Measurements from ENCODE around the gene KPNA1. TPM values are rescaled to one million over a fixed set of nuclear protein-coding genes. Genes with fewer than 3 reads are reported as not detected.

KPNA1 gene
- 22.4 TPM for total RNA-seq

DNA sequence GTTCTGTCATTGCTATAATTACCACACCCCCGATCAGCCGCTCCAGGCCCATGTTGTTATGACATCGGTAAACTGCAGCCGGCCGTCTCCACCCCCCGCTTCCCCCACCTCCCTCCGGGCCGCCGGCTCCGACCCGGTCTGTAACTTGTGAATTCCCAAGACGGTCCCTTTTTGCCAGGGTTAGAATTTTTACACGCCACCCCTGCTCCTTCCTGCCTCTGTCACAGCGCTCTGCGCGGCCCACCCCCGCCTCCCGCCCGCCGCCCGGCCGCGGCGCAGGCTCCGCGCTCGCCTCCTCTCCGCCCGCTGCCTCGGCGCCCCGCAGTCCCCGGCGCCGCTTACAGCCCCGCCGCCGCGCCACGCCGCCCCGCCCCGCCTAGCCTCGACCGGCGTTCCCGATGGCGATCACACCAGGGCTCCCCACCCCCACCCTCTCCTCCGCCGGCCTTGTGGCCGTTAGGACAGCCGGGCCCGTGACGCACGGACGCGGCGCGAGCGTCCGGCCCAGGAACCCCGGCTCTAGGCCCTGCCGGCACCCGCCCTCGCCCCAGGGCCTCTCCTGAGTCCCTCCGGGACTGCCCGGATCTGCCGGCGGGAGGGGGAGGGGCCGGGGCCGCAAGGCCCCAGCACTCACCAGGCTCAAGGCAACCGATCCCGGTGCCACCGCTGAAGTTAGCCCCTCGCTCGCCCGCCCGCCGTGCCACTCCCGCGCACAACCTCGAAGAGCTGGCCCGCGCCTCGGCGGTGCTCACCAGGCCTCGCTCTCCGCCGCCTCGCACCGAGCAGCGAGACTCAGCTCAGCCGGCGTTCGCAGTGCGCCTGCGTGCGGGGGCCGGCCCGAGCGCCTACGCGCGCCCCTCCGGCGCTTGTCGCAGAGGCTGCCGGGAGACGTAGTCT is at the start of gene KPNA1:
KPNA1 (minus strand) TSS at position 817 of the 897 bp plus-strand sequence. CDS start 18,374 bp downstream, outside the sequence.
- Histone ChIP-seq H3K27me3 (ENCODE audit: control insufficient read depth in 3 of 3, insufficient read depth in 3 of 3, low read length in 3 of 3) (no peaks in the 10 kb centered on the region), H3K9ac (ENCODE audit: low read depth in 1 of 3, low read length in 3 of 3) (peak within 1 kb of the TSS; percentile 92 to 99 (median 97)), H3K36me3 (ENCODE audit: control insufficient read depth in 3 of 3, insufficient read depth in 3 of 3, low read length in 3 of 3) (no peaks in the 10 kb centered on the region), H3K4me1 (ENCODE audit: control insufficient read depth in 3 of 3, insufficient read depth in 3 of 3, low read length in 3 of 3) (peaks cover 18 to 23% (median 23%) of the 10 kb centered on the region in 3 donors), H3K9me3 (ENCODE audit: control insufficient read depth in 3 of 3, low read length in 3 of 3) (no peaks in the 10 kb centered on the region), H3K4me3 (ENCODE audit: low read length in 3 of 3) (peak within 1 kb of the TSS; percentile 79 to 87 (median 86)), H3K27ac (ENCODE audit: low read depth, low read length) (peak within 1 kb of the TSS; percentile 100)

DNA sequence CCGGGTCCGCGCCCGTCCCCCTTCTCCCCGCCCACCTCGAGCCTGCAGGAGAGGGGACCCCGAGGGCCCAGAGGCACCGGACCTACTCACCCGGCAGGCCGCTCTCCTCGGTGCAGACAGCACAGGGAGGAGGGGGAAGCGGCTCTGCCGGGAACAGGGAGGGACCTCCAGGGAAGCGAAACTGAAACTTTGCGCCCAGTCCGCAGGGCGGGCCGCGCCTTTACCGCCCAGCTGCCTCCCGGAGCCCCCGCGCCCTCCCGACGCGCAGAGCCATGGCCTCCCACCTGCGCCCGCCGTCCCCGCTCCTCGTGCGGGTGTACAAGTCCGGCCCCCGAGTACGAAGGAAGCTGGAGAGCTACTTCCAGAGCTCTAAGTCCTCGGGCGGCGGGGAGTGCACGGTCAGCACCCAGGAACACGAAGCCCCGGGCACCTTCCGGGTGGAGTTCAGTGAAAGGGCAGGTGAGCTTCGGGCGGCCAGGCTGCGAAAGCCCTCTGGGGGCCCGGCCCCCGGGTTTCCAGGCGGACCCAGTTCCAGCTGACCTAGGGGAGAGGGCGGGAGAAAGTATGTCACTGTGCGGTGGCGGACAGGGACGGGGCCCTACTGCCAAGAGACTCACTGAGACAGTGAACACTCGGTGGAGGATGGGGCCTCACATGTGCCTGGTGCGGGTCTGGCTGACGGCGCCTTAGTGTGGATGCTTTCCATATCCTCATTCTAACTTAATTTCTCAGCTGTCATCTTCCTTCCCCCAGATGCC is 49.6 kb upstream of the KPNA1 start, which contains the start of the genes DTX3L and PARP9:
DTX3L (plus strand) TSS at position 184 of the 758 bp plus-strand sequence; CDS start at position 273, 89 bp downstream.
PARP9 (minus strand) TSS at position 146 of the 758 bp plus-strand sequence. CDS start 4,680 bp downstream, outside the sequence.
- no peaks in the 10 kb centered on the region for H3K27me3 ChIP-seq (ENCODE audit: control insufficient read depth in 3 of 3, insufficient read depth in 3 of 3, low read length in 3 of 3)
- peak within 1 kb of the TSS; percentile 97 for H3K27ac ChIP-seq (ENCODE audit: low read depth, low read length)
- H3K9ac ChIP-seq (ENCODE audit: low read depth in 1 of 3, low read length in 3 of 3) = peak within 1 kb of the TSS; percentile 90 to 96 (median 91)
- peak within 1 kb of the TSS; percentile 85 to 91 (median 89) for H3K4me3 ChIP-seq (ENCODE audit: low read length in 3 of 3)
- H3K4me1 ChIP-seq (ENCODE audit: control insufficient read depth in 3 of 3, insufficient read depth in 3 of 3, low read length in 3 of 3) = peaks cover 11 to 23% (median 17%) of the 10 kb centered on the region in 3 donors
- H3K9me3 ChIP-seq (ENCODE audit: control insufficient read depth in 3 of 3, low read length in 3 of 3) = no peaks in the 10 kb centered on the region
- H3K36me3 ChIP-seq (ENCODE audit: control insufficient read depth in 3 of 3, insufficient read depth in 3 of 3, low read length in 3 of 3) = peaks cover 3 to 40% (median 27%) of the 10 kb centered on the region in 3 donors

DNA sequence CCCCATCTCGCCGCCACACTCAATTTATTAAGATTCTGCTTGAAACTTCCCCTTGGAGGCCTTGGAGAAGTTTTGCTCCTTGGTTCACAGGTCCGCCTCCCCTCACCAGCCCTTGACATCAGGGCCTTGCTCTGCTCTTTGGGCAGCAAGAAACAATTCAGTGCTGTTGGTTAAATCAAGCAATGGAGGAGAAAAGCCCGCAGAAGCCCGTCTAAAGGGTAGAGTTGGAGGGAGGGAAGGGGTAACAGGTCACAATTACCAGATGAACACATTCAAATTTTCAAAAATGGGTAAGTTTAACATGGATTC is 48.9 kb upstream of the KPNA1 start:
- Histone ChIP-seq H3K27ac (ENCODE audit: low read depth, low read length) (peak overlapping the region; percentile 97), H3K9ac (ENCODE audit: low read depth in 1 of 3, low read length in 3 of 3) (peak overlapping the region; percentile 90 to 96 (median 91)), H3K9me3 (ENCODE audit: control insufficient read depth in 3 of 3, low read length in 3 of 3) (no peaks in the 10 kb centered on the region), H3K4me3 (ENCODE audit: low read length in 3 of 3) (peak overlapping the region; percentile 85 to 91 (median 89)), H3K36me3 (ENCODE audit: control insufficient read depth in 3 of 3, insufficient read depth in 3 of 3, low read length in 3 of 3) (peaks cover 3 to 40% (median 27%) of the 10 kb centered on the region in 3 donors), H3K4me1 (ENCODE audit: control insufficient read depth in 3 of 3, insufficient read depth in 3 of 3, low read length in 3 of 3) (peaks cover 11 to 23% (median 17%) of the 10 kb centered on the region in 3 donors), H3K27me3 (ENCODE audit: control insufficient read depth in 3 of 3, insufficient read depth in 3 of 3, low read length in 3 of 3) (no peaks in the 10 kb centered on the region)

DNA sequence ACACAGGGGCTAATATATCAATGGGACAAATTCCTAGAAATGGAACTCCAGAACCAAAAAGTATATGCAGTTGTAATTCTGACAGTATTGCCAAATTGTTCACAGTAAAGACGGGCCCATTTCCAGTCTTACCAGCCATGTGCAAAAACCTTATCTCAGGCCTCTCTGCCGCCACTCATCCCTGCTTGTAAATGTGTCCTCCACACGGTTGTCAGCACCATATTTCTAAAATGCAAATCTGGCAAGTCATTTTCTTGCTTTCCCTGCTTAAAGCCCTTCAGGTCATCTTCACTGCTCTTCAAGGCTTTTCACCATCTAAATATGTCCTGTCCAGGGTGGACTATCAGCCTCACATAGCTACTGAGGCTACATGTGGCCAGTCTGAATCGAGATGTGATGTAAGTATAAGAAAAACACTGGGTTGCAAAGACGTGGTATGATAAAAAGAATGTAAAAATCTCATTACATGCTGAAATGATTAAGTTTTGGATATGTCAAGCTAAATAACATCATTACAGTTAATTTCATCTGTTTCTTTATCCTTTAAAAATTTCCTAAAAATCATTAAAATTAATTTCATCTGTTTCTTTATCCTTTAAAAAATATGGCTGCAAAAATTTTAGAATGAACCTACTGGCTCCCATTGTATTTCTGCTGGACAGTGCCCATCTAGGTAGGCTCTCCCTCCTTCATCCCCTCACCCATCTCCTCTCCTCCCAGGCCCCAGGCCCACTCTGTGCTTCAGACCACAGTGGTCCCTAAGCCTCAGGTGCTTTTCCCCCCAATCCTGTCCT is 48.4 kb upstream of the KPNA1 start:
- H3K4me1 ChIP-seq (ENCODE audit: control insufficient read depth in 3 of 3, insufficient read depth in 3 of 3, low read length in 3 of 3) = peaks cover 11 to 23% (median 17%) of the 10 kb centered on the region in 3 donors
- peak overlapping the region; percentile 97 for H3K27ac ChIP-seq (ENCODE audit: low read depth, low read length)

DNA sequence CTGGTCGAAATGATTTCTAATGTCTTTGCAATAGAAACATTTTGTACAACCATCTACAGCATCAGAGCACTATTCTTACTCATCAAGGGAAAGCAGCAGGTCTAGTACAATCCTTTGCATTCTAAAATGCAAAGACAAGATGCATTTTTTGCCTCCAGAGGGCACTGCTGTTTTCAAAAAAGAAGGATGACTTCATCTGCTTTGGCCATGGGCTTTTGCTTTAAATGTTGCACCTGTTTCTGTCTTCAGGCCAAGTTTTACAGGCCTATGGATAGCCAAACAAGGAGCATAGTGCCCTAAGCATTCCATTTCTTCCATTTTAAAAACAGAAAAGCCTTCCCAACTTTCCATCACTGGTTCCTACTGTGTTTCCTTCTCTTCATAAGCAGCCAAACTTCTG is 45.9 kb upstream of the KPNA1 start:
- Histone ChIP-seq H3K27me3 (ENCODE audit: control insufficient read depth in 3 of 3, insufficient read depth in 3 of 3, low read length in 3 of 3) (no peaks in the 10 kb centered on the region), H3K27ac (ENCODE audit: low read depth, low read length) (no peak overlapping the region), H3K4me3 (ENCODE audit: low read length in 3 of 3) (no peak overlapping the region), H3K9ac (ENCODE audit: low read depth in 1 of 3, low read length in 3 of 3) (no peak overlapping the region), H3K4me1 (ENCODE audit: control insufficient read depth in 3 of 3, insufficient read depth in 3 of 3, low read length in 3 of 3) (peaks cover 11 to 24% (median 17%) of the 10 kb centered on the region in 3 donors), H3K36me3 (ENCODE audit: control insufficient read depth in 3 of 3, insufficient read depth in 3 of 3, low read length in 3 of 3) (peaks cover 6 to 34% (median 32%) of the 10 kb centered on the region in 3 donors), H3K9me3 (ENCODE audit: control insufficient read depth in 3 of 3, low read length in 3 of 3) (no peaks in the 10 kb centered on the region)

More for the DNA sequence above, 48.4 kb upstream of the KPNA1 start:
- Histone ChIP-seq H3K36me3 (ENCODE audit: control insufficient read depth in 3 of 3, insufficient read depth in 3 of 3, low read length in 3 of 3) (peaks cover 3 to 41% (median 28%) of the 10 kb centered on the region in 3 donors), H3K27me3 (ENCODE audit: control insufficient read depth in 3 of 3, insufficient read depth in 3 of 3, low read length in 3 of 3) (no peaks in the 10 kb centered on the region), H3K4me3 (ENCODE audit: low read length in 3 of 3) (peak overlapping the region; percentile 85 to 91 (median 89)), H3K9ac (ENCODE audit: low read depth in 1 of 3, low read length in 3 of 3) (peak overlapping the region; percentile 90 to 96 (median 91)), H3K9me3 (ENCODE audit: control insufficient read depth in 3 of 3, low read length in 3 of 3) (no peaks in the 10 kb centered on the region)

DNA sequence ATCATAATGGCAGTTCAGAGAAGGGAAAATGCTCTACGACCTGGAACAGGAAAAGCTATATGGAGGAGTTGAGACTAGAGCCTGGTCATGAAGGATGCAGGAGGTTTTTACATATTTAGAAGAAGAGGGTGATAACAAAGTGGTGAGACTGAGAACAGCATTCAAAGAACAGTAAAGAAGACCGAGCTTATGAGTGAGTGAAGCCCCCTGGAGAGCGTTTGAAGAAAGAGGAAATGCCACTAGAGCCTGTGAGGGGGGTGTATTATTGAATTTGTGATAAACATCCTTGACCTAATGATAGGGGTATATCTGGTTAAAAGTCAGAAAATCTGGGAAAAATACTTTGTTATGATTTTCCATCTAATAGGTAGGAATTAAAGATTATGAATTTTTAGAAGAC is 45.2 kb upstream of the KPNA1 start:
- Histone ChIP-seq H3K27me3 (ENCODE audit: control insufficient read depth in 3 of 3, insufficient read depth in 3 of 3, low read length in 3 of 3) (no peaks in the 10 kb centered on the region), H3K27ac (ENCODE audit: low read depth, low read length) (no peak overlapping the region), H3K4me3 (ENCODE audit: low read length in 3 of 3) (no peak overlapping the region), H3K9ac (ENCODE audit: low read depth in 1 of 3, low read length in 3 of 3) (no peak overlapping the region), H3K4me1 (ENCODE audit: control insufficient read depth in 3 of 3, insufficient read depth in 3 of 3, low read length in 3 of 3) (peaks cover 10 to 23% (median 17%) of the 10 kb centered on the region in 3 donors), H3K9me3 (ENCODE audit: control insufficient read depth in 3 of 3, low read length in 3 of 3) (no peaks in the 10 kb centered on the region), H3K36me3 (ENCODE audit: control insufficient read depth in 3 of 3, insufficient read depth in 3 of 3, low read length in 3 of 3) (peaks cover 6 to 39% (median 38%) of the 10 kb centered on the region in 3 donors)

DNA sequence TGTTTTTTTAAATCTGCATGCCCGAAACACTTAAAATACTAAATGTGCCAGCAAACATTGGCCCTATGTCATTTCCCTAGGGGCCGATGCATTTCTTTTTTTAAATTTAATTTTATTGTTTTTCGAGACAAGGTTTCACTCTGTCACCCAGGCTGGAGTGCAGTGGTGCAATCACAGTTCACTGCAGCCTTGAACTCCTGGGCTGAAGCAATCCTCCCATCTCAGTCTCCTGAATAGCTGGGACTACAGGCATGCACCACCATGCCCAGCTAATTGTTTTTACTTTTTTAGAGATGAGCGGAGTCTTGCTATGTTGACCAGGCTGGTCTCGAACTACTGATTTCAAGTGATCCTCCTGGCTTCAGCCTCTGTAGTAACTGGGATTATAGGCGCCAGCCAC is 43.9 kb upstream of the KPNA1 start:
- peaks cover 9 to 18% (median 12%) of the 10 kb centered on the region in 3 donors for H3K4me1 ChIP-seq (ENCODE audit: control insufficient read depth in 3 of 3, insufficient read depth in 3 of 3, low read length in 3 of 3)
- no peaks in the 10 kb centered on the region for H3K9me3 ChIP-seq (ENCODE audit: control insufficient read depth in 3 of 3, low read length in 3 of 3)
- H3K27ac ChIP-seq (ENCODE audit: low read depth, low read length) = no peak overlapping the region
- H3K27me3 ChIP-seq (ENCODE audit: control insufficient read depth in 3 of 3, insufficient read depth in 3 of 3, low read length in 3 of 3) = no peaks in the 10 kb centered on the region
- no peak overlapping the region for H3K9ac ChIP-seq (ENCODE audit: low read depth in 1 of 3, low read length in 3 of 3)
- H3K4me3 ChIP-seq (ENCODE audit: low read length in 3 of 3) = no peak overlapping the region
- H3K36me3 ChIP-seq (ENCODE audit: control insufficient read depth in 3 of 3, insufficient read depth in 3 of 3, low read length in 3 of 3) = peaks cover 9 to 51% (median 46%) of the 10 kb centered on the region in 3 donors

DNA sequence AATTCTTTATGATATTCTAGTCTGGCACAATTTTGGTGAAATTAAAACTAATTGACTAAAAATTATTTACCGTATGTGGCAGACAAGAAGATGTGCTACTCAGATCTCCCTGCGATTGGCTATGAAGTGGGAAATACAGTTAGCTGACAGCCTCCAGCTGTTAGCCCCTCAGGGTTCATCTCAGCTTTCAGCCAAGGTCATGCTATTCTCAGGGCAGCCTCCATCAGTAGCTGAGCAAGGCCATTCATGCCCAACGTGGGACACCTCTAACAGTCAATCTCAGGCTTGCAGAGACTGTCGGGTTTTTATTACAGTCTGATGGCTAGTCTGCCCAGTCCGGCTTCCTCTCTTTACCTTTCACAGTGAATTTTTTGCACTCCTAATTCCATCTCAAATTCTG is 42.6 kb upstream of the KPNA1 start:
- H3K27ac ChIP-seq (ENCODE audit: low read depth, low read length) = no peak overlapping the region
- no peak overlapping the region for H3K4me3 ChIP-seq (ENCODE audit: low read length in 3 of 3)
- peaks cover 9 to 53% (median 52%) of the 10 kb centered on the region in 3 donors for H3K36me3 ChIP-seq (ENCODE audit: control insufficient read depth in 3 of 3, insufficient read depth in 3 of 3, low read length in 3 of 3)
- H3K9me3 ChIP-seq (ENCODE audit: control insufficient read depth in 3 of 3, low read length in 3 of 3) = no peaks in the 10 kb centered on the region
- H3K27me3 ChIP-seq (ENCODE audit: control insufficient read depth in 3 of 3, insufficient read depth in 3 of 3, low read length in 3 of 3) = no peaks in the 10 kb centered on the region
- H3K4me1 ChIP-seq (ENCODE audit: control insufficient read depth in 3 of 3, insufficient read depth in 3 of 3, low read length in 3 of 3) = peaks cover 3 to 12% (median 5%) of the 10 kb centered on the region in 3 donors
- H3K9ac ChIP-seq (ENCODE audit: low read depth in 1 of 3, low read length in 3 of 3) = no peak overlapping the region

Measured in skeletal muscle tissue (tissue), 4 donors.